HG03280 (cell line): ENCODE data around the gene TM4SF18.
"Not testable (repeated sequence)": the region's sequence is repeated elsewhere in the genome, so short reads cannot be mapped to it uniquely, and the experiment has no call there.

Source experiments
- ATAC-seq: cut with Tn5 transposase; IDR thresholded peaks from one replicate; pipeline ENCODE4 v1.9.1; 2021; ENCODE audit warnings: mild to moderate bottlenecking, moderate library complexity; ENCODE audit not compliant: unreplicated experiment

Gene TM4SF18

GRCh38 chr3:149368674-149369497 lies 35.5 kb upstream of the TM4SF18 start:
- ATAC-seq = no peak

- ATAC-seq = no peak
Measured at GRCh38 chr3:149368201-149368673, 34.8 kb upstream of the TM4SF18 start.

GRCh38 chr3:149366941-149367840 lies 33.8 kb upstream of the TM4SF18 start:
- ATAC-seq = no peak

GRCh38 chr3:149366031-149366430 lies 32.6 kb upstream of the TM4SF18 start:
- no peak for ATAC-seq

GRCh38 chr3:149364624-149365023 lies 31.2 kb upstream of the TM4SF18 start:
- no peak for ATAC-seq

GRCh38 chr3:149363053-149363452 lies 29.6 kb upstream of the TM4SF18 start:
- no peak for ATAC-seq

GRCh38 chr3:149362366-149362765 lies 28.9 kb upstream of the TM4SF18 start:
- no peak for ATAC-seq

GRCh38 chr3:149356630-149357029 lies 23.2 kb upstream of the TM4SF18 start:
- no peak for ATAC-seq

GRCh38 chr3:149356044-149356592 lies 22.7 kb upstream of the TM4SF18 start:
- no peak for ATAC-seq

GRCh38 chr3:149353581-149354184 lies 20.2 kb upstream of the TM4SF18 start:
- no peak for ATAC-seq

- peak; percentile 85 for ATAC-seq
Measured at GRCh38 chr3:149352556-149352955, 19.1 kb upstream of the TM4SF18 start.

- no peak for ATAC-seq
Measured at GRCh38 chr3:149343951-149344350, 10.5 kb upstream of the TM4SF18 start.

- ATAC-seq = no peak
Measured at GRCh38 chr3:149342413-149343380, 9.3 kb upstream of the TM4SF18 start.

- ATAC-seq = no peak
Measured at GRCh38 chr3:149340310-149340933, 7.0 kb upstream of the TM4SF18 start.

GRCh38 chr3:149339931-149340309 lies 6.5 kb upstream of the TM4SF18 start:
- no peak for ATAC-seq

GRCh38 chr3:149337486-149337885 lies 4.0 kb upstream of the TM4SF18 start:
- ATAC-seq = not testable (repeated sequence)

GRCh38 chr3:149336925-149337324 lies 3.5 kb upstream of the TM4SF18 start:
- no peak for ATAC-seq

GRCh38 chr3:149332771-149333170 lies 665 bp downstream of the TM4SF18 start:
- no peak for ATAC-seq

- ATAC-seq = no peak
Measured at GRCh38 chr3:149332227-149332765, 1.1 kb downstream of the TM4SF18 start.
